WI38 (cell line): ENCODE data around the gene GYS1.

ENCODE experiments used
- H3K4me3 ChIP-seq: 2 replicates; pipeline ENCODE4 v1.5.1; 2011; ENCODE audit warnings: low read depth, mild to moderate bottlenecking, control low read depth, low read length
- TF ChIP-seq, protein P1 (sequence below): IDR thresholded peaks from 2 replicates; pipeline ENCODE4 v1.5.1; 2012; ENCODE audit warnings: low read depth, mild to moderate bottlenecking, control low read depth, low read length

GYS1 gene

DNA sequence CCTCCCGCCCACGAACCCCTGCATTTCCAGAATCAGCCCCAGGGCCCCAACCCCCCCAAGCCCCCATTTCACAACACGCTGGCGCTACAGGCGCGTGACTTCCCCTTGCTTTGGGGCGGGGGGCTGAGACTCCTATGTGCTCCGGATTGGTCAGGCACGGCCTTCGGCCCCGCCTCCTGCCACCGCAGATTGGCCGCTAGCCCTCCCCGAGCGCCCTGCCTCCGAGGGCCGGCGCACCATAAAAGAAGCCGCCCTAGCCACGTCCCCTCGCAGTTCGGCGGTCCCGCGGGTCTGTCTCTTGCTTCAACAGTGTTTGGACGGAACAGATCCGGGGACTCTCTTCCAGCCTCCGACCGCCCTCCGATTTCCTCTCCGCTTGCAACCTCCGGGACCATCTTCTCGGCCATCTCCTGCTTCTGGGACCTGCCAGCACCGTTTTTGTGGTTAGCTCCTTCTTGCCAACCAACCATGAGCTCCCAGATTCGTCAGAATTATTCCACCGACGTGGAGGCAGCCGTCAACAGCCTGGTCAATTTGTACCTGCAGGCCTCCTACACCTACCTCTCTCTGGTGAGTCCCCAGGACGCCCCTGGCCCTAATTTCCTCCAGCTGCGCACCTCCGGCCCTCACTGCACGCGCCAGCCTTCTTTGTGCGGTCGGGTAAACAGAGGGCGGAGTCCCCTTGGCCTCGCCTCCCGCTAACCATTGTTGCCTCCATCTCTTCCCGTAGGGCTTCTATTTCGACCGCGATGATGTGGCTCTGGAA lies 27.9 kb downstream of the GYS1 start, which contains the start of gene FTL:
TSS of gene FTL (plus strand) at position 270 of the 766 bp plus-strand sequence. CDS start at position 469, 199 bp downstream.
- peak within 1 kb of the TSS; percentile 68 for H3K4me3 ChIP-seq
- TF ChIP-seq, protein P1, sequence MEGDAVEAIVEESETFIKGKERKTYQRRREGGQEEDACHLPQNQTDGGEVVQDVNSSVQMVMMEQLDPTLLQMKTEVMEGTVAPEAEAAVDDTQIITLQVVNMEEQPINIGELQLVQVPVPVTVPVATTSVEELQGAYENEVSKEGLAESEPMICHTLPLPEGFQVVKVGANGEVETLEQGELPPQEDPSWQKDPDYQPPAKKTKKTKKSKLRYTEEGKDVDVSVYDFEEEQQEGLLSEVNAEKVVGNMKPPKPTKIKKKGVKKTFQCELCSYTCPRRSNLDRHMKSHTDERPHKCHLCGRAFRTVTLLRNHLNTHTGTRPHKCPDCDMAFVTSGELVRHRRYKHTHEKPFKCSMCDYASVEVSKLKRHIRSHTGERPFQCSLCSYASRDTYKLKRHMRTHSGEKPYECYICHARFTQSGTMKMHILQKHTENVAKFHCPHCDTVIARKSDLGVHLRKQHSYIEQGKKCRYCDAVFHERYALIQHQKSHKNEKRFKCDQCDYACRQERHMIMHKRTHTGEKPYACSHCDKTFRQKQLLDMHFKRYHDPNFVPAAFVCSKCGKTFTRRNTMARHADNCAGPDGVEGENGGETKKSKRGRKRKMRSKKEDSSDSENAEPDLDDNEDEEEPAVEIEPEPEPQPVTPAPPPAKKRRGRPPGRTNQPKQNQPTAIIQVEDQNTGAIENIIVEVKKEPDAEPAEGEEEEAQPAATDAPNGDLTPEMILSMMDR: no peak

DNA sequence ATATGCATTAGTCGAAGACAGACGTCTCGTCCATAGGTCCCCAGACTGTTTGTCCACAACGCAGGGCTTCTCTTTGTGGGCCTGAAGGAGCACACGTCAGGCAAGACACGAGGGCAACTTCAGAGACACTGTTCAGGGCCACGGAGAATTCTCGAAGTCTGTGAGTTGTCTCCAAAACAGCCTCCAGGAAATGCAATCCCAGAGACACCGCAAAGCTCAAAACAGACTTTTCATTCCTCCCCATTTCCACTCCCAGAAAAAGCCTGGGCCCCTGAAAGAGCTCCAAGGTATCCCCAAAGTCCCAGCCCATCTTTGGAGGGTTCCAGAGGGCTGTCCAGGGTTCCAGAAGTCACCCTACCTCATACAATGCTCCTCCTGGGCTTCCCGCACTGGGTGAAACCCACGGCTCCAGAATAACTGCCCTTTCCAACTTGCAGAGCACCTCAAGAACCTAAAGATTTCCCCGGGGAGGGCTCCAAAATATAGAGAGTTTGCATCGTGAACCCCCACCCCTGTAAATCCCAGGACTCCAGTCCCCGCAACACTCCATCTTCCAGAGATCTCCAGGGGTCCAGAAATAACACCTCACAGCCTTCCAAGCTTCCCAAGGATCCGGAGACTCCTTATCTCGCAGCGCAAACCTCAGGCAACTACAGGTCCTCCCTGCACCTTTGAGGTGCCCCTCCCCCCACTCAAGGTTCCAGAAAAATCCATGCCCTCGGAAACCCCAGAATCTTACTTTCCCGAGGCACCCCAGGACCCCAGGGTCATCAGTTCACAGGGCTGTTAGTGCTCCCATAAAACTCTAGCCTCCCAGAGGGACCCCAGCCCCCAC lies 28.7 kb downstream of the GYS1 start:
- TF ChIP-seq, protein P1: no peak

DNA sequence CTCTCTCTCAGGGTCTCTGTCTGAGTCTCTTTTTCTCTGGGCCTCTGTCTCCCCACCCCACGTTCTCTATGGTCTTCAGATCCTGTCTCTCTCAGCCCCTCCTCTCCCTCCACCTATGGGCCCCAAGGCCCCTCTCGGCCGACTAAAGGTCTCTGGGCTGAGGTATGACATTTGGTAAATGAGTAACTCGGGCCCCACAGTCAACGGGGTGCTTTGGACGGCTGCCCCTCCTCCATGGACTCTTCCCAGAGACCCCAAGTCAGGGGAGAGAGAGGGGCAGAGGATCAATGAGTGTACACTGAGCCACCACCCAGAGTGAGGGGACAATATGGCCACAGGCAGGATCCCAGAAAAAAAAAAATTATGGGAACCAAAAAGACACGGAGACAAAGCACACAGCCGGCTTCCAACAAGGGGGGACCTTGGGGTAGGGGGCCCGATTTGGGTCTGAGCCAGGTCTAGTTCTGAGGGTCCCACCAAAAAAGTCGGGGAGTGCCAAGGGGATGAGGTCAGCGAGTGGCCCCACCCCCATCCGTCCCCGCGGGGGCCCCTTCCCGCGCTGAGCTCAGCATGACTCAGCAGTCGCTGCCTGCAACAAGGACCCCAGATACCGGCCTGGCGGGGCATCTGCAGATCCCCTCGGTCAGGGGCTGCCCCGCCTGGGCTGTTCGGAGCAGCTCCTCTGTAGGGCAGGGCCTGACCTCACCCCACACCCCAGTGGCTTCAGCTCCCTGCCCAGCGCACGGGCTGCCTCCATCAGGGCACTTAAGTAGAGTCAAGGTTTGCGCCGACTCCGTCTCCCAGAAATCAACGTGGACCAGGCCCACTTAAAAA lies 29.5 kb downstream of the GYS1 start:
- TF ChIP-seq, protein P1: no peak
- 0 out of 2 replicates have a peak overlapping the region, but pooled peaks have one; percentile 2 for H3K4me3 ChIP-seq

More for the DNA sequence above, 28.7 kb downstream of the GYS1 start:
- H3K4me3 ChIP-seq: 0 out of 2 replicates have a peak overlapping the region, but pooled peaks have one; percentile 2

DNA sequence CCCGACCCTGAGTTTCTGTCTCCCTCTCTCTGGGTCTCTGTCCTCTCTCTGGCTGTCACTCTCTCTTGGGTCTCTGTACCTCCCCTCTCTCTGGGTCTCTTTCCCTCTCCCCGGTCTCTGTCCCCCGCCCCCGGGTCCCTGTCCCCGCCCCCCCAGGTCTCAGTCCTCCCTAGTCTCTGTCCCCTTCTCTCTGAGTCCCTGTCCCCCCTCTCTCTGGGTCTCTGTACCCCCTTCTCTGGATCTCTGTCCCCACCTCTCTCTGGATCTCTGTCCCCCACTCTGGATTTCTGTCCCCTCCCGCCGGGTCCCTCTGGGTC lies 30.3 kb downstream of the GYS1 start:
- TF ChIP-seq, protein P1: no peak
- H3K4me3 ChIP-seq: no peak overlapping the region

DNA sequence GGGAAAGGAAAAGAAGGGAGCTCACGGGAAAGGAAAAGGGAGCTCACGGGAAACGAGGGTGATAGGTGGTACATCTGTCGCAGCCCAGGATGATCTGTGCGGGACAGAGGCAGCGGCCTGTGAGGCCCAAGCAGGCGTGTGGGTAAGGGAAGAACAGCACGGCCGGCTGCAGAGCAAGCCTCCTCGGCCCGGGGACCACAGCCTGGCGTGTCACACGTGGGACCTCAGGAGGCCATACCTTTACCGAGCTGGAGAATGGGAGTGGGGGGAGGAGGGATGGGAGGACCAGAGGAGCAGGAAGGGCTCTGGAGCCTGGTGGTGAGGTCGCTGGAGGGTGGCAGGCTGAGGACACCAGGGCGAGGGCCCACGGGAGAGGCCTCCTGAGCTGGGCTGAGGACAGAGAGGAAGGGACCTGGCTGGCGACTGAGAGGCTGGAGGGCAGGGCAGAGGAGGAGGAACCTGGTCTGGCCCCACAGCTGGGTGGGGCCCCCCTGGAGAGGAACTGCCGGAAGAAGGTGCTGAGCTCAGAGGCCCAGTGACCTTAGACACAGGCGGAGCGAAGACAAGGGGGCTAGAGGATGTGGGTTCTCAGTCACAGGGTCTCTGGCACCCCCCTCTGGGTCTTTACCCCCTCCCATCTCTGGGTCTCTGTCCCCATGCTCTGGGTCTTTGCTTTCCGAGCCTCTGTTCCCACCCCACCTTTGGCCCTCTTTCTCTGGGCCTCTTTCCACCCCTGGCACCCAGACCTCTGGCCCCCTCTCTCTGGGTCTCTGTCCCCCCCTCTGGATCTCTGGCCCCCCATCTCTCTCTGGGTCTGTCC lies 30.9 kb downstream of the GYS1 start:
- no peak overlapping the region for H3K4me3 ChIP-seq
- TF ChIP-seq, protein P1: no peak

DNA sequence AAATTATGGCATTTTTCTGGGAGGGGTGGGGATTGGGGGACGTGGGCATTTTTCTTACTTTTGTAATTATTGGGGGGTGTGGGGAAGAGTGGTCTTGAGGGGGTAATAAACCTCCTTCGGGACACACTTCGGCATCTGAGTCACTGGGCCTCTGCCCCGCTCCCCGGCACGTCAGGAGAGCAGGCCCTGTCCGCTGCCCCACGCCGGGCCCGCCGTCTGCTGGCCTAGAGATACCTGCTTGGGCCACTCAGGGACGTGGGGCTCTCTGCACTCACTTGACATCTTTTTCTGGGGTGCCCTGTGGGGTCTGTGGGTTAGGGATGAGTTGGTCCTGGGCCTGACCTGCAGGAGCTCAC lies 31.5 kb downstream of the GYS1 start:
- no peak overlapping the region for H3K4me3 ChIP-seq
- TF ChIP-seq, protein P1: no peak
